Upper lobe of right lung (tissue), 1 donor: ENCODE data around the gene TEAD1. TPM values are rescaled to one million over a fixed set of nuclear protein-coding genes. Genes with fewer than 3 reads are reported as not detected.

Experiments used
- ATAC-seq: fragments of 200-7000 bp; cut with Tn5 transposase; one replicate; pipeline ENCODE4 v1.9.1; 2020; ENCODE audit warnings: mild to moderate bottlenecking, moderate library complexity
- DNase-seq: peaks from one replicate; pipeline ENCODE4 v3.0.0-alpha.2; 2020
- H3K27ac ChIP-seq: fragments of 200-600 bp; one replicate; pipeline ENCODE4 v1.8.0; 2022
- H3K27me3 ChIP-seq: fragments of 200-600 bp; one replicate; pipeline ENCODE4 v1.8.0; 2022; ENCODE audit warnings: mild to moderate bottlenecking
- H3K36me3 ChIP-seq: fragments of 200-600 bp; one replicate; pipeline ENCODE4 v1.8.0; 2022
- H3K4me1 ChIP-seq: fragments of 200-600 bp; one replicate; pipeline ENCODE4 v1.8.0; 2022
- H3K4me3 ChIP-seq: fragments of 200-600 bp; one replicate; pipeline ENCODE4 v1.8.0; 2022; ENCODE audit warnings: mild to moderate bottlenecking
- H3K9me3 ChIP-seq: fragments of 200-600 bp; one replicate; pipeline ENCODE4 v1.8.0; 2022
- CTCF ChIP-seq: fragments of 200-600 bp; IDR thresholded peaks from one replicate; pipeline ENCODE4 v1.8.0; 2022; ENCODE audit warnings: antibody characterized with exemption
- intact Hi-C: fragments of 100-400 bp; cut with DNase I; formaldehyde crosslinking; loops from one replicate; pipeline ENCODE4 v1.11.0; 2022
- total RNA-seq: library from RNA; stranded (reverse); fragmentation: NEBNext Ultra II Directional; extraction: Animal tissue kit (Norgen Biotek cat#: 25700); gene quantifications from one replicate; pipeline ENCODE4 v1.2.1, GENCODE V29; 2021
- donor health status: DM: no; HTN: yes; CAD: no; lungs with severe emphysema.

The TEAD1 gene
- total RNA-seq, 1 donor from 2014 or later: 72.3 TPM

GRCh38 chr11:12778240-12778905, 104.2 kb downstream of the TEAD1 start:
- H3K36me3 ChIP-seq: no peaks in the 10 kb centered on the region
- no peak overlapping the region for H3K27ac ChIP-seq
- TF ChIP-seq CTCF: no peak
- no peaks in the 10 kb centered on the region for H3K9me3 ChIP-seq
- no peaks in the 10 kb centered on the region for H3K4me1 ChIP-seq
- intact Hi-C loops: no loop called here
- no peak for ATAC-seq
- no peaks in the 10 kb centered on the region for H3K27me3 ChIP-seq
- no peak for DNase-seq
- no peak overlapping the region for H3K4me3 ChIP-seq

DNA sequence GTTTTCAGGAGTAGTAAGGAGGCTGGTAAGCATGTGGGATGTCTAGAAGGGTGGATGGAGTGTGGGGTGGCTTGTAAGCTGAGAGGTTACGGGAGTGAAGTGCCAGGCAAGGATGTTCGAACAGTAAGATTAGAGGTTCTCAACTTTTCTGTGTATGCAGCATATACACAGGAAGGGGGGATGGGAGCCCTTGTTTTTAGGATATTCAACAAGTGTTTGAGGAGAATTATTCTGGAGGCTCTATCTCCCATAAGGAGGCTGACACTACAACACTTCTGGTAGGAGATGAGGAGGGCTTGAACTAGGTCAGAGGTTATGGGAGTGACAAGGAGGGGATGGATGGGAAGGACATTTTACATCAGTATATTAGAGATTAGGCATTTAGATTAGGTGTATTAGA, 109.5 kb downstream of the TEAD1 start:
- intact Hi-C loops: no loop called here
- Histone ChIP-seq H3K9me3 (no peaks in the 10 kb centered on the region), H3K4me3 (no peak overlapping the region), H3K27ac (no peak overlapping the region), H3K27me3 (no peaks in the 10 kb centered on the region), H3K4me1 (no peaks in the 10 kb centered on the region), H3K36me3 (no peaks in the 10 kb centered on the region)
- no peak for DNase-seq
- no peak for ATAC-seq
- no peak for TF ChIP-seq CTCF

- Histone ChIP-seq H3K36me3 (no peaks in the 10 kb centered on the region), H3K4me3 (no peak overlapping the region), H3K4me1 (no peaks in the 10 kb centered on the region), H3K27ac (no peak overlapping the region), H3K9me3 (no peaks in the 10 kb centered on the region), H3K27me3 (no peaks in the 10 kb centered on the region)
- intact Hi-C loops: no loop called here
- no peak for DNase-seq
- no peak for ATAC-seq
- no peak for TF ChIP-seq CTCF
Measured at GRCh38 chr11:12784445-12784844, 110.2 kb downstream of the TEAD1 start.

- no peaks in the 10 kb centered on the region for H3K9me3 ChIP-seq
- H3K4me1 ChIP-seq: no peaks in the 10 kb centered on the region
- ATAC-seq: no peak
- no peak overlapping the region for H3K27ac ChIP-seq
- no peak for TF ChIP-seq CTCF
- no peaks in the 10 kb centered on the region for H3K27me3 ChIP-seq
- no peak overlapping the region for H3K4me3 ChIP-seq
- no peaks in the 10 kb centered on the region for H3K36me3 ChIP-seq
- intact Hi-C loops: no loop called here
- DNase-seq: no peak
Measured at GRCh38 chr11:12784987-12785386, 110.8 kb downstream of the TEAD1 start.

GRCh38 chr11:12785901-12786300, 111.7 kb downstream of the TEAD1 start:
- Histone ChIP-seq H3K27me3 (no peaks in the 10 kb centered on the region), H3K9me3 (no peaks in the 10 kb centered on the region), H3K27ac (no peak overlapping the region), H3K4me1 (no peaks in the 10 kb centered on the region), H3K36me3 (no peaks in the 10 kb centered on the region), H3K4me3 (no peak overlapping the region)
- intact Hi-C loops: no loop called here
- no peak for TF ChIP-seq CTCF
- DNase-seq (no peak), ATAC-seq (no peak)

GRCh38 chr11:12786450-12786849, 112.2 kb downstream of the TEAD1 start:
- H3K27me3 ChIP-seq: no peaks in the 10 kb centered on the region
- no peak for TF ChIP-seq CTCF
- no peak for ATAC-seq
- DNase-seq: no peak
- H3K9me3 ChIP-seq: no peaks in the 10 kb centered on the region
- intact Hi-C loops: no loop called here
- H3K4me1 ChIP-seq: no peaks in the 10 kb centered on the region
- no peaks in the 10 kb centered on the region for H3K36me3 ChIP-seq
- no peak overlapping the region for H3K4me3 ChIP-seq
- no peak overlapping the region for H3K27ac ChIP-seq
